Suprapubic skin (tissue), 4 donors: ENCODE data around the gene NFATC2. TPM values are rescaled to one million over a fixed set of nuclear protein-coding genes. Genes with fewer than 3 reads are reported as not detected.

Experiments used
- DNase-seq, 2 donors: peaks; one replicate each; pipeline ENCODE4 v3.0.0-alpha.2; 2019; ENCODE audit warnings: low spot score in 2 of 2
- H3K27ac ChIP-seq: fragments of 200-600 bp; sonication (generic); one replicate; pipeline ENCODE4 v1.5.1; 2019
- H3K27me3 ChIP-seq: fragments of 200-600 bp; sonication (generic); one replicate; pipeline ENCODE4 v1.5.1; 2019
- H3K36me3 ChIP-seq: fragments of 200-600 bp; sonication (generic); one replicate; pipeline ENCODE4 v1.5.1; 2019
- H3K4me1 ChIP-seq: fragments of 200-600 bp; sonication (generic); one replicate; pipeline ENCODE4 v1.5.1; 2019
- H3K4me3 ChIP-seq: fragments of 200-600 bp; sonication (generic); one replicate; pipeline ENCODE4 v1.5.1; 2019; ENCODE audit warnings: mild to moderate bottlenecking
- H3K9me3 ChIP-seq: fragments of 200-600 bp; sonication (generic); one replicate; pipeline ENCODE4 v1.5.1; 2019
- CTCF ChIP-seq, 2 donors: fragments of 200-600 bp in 1 of 2; fragments of 450-650 bp in 1 of 2; sonication (generic) in 1 of 2; IDR thresholded peaks; one replicate each; pipeline ENCODE4 v1.5.1; 2016 to 2019; ENCODE audit warnings: antibody characterized with exemption in 2 of 2, mild to moderate bottlenecking in 1 of 2, moderate library complexity in 1 of 2
- EP300 ChIP-seq: sonication (generic); formaldehyde crosslinking; IDR thresholded peaks from one replicate; pipeline ENCODE4 v1.6.1; 2017; ENCODE audit warnings: antibody characterized with exemption
- POLR2A ChIP-seq, 2 donors: fragments of 450-650 bp; IDR thresholded peaks; one replicate each; pipeline ENCODE4 v1.6.1; 2017; ENCODE audit warnings: antibody characterized with exemption in 2 of 2, mild to moderate bottlenecking in 2 of 2, moderate library complexity in 2 of 2
- POLR2AphosphoS5 ChIP-seq, 3 donors: sonication (generic); formaldehyde crosslinking; IDR thresholded peaks; one replicate each; pipeline ENCODE4 v1.6.1; 2017; ENCODE audit warnings: antibody characterized with exemption in 3 of 3
- WGBS: methylation state at CpG from one replicate; pipeline ENCODE4 v1.1.5; 2018; 5-methylcytosine and 5-hydroxymethylcytosine counted together
- total RNA-seq, 4 donors: library from RNA; depleted of rRNA; stranded (reverse); fragments of >200 nt; gene quantifications; one replicate each; pipeline ENCODE4 v1.1.0, GENCODE V29; 2016

NFATC2 gene
- total RNA-seq, 4 donors from 2014 or later: 5.4 to 15.7 (median 8.4) TPM

DNA sequence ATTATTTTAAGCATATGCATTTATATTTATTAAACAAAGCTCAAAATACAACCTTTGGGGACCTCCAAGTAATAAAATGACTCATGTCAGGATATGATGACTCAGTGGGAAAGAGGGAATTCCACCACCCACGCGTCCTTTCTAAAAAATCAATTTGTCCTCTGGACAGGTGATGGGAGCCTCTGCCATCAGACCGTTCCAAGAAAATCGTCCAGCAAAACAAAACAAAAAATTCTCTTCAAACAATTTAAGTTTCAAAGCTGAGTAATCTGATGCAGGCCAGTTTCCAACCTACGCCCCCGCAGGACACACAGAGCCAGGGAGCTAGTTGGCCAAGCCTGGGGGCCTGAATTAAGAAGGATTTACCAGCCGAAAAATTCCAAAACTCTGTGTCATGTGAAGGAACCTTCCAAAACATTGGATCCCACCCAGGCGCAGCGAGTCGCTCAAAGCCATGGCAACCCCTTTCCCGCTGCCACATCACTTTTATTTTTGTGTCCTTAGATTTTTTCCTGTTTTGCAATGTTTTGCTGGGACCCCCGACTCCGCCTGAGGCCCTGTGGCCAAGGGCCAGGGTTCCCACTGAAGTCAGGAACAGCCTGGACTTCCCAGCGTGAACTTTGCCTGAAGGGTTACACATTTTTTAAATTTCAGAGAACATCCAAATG lies 95.3 kb downstream of the NFATC2 start:
- TF ChIP-seq POLR2AphosphoS5 (IDR thresholded peaks at IDR 0.05) (peak in 1 of 3 donors; percentile 22), POLR2A (IDR thresholded peaks at IDR 0.05) (no peak), EP300 (no peak)
- H3K27ac ChIP-seq: peak overlapping the region; percentile 42
- DNase-seq: peak; percentile 84 to 85
- H3K27me3 ChIP-seq: no peaks in the 10 kb centered on the region
- peaks cover 42% of the 10 kb centered on the region for H3K4me1 ChIP-seq
- 21% methylated on average over 14 of the region's 14 CpGs for WGBS
- peaks cover 7% of the 10 kb centered on the region for H3K36me3 ChIP-seq
- H3K9me3 ChIP-seq: no peaks in the 10 kb centered on the region
- no peak overlapping the region for H3K4me3 ChIP-seq

- Histone ChIP-seq H3K4me1 (peaks cover 42% of the 10 kb centered on the region), H3K27me3 (no peaks in the 10 kb centered on the region), H3K36me3 (peaks cover 2% of the 10 kb centered on the region), H3K4me3 (no peak overlapping the region), H3K9me3 (no peaks in the 10 kb centered on the region), H3K27ac (peak overlapping the region; percentile 42)
- DNase-seq: no peak
- WGBS: 35% methylated on average over 10 of the region's 10 CpGs
- TF ChIP-seq EP300 (no peak), POLR2AphosphoS5 (IDR thresholded peaks at IDR 0.05) (no peak), POLR2A (IDR thresholded peaks at IDR 0.05) (no peak), CTCF (IDR thresholded peaks at IDR 0.05) (no peak)
Measured at GRCh38 chr20:51446656-51447055, 95.9 kb downstream of the NFATC2 start.

DNA sequence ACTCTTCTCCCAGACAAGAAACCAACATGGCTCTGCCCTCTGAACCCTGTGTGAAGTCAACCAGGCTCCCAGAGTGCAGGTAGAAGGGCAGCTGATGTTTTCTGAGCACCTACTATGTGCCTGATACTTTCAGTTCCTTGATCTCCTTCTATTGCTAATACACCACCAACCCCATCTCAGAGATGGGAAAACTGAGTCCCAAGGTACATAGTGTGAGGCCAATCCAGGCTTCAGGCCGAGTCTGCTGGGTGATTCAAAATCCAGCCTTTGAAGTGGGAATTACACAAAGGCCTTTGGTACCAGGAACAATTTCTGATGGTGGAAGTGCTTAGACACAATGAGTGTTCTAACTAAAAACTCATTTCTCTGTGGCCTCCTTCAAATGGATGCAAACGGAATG lies 96.3 kb downstream of the NFATC2 start:
- Histone ChIP-seq H3K36me3 (peaks cover under 1% of the 10 kb centered on the region), H3K4me3 (no peak overlapping the region), H3K27ac (peak overlapping the region; percentile 42), H3K4me1 (peaks cover 42% of the 10 kb centered on the region), H3K27me3 (no peaks in the 10 kb centered on the region), H3K9me3 (no peaks in the 10 kb centered on the region)
- DNase-seq: no peak
- 69% methylated on average over 2 of the region's 2 CpGs for WGBS
- TF ChIP-seq POLR2A (IDR thresholded peaks at IDR 0.05) (no peak), EP300 (no peak), POLR2AphosphoS5 (IDR thresholded peaks at IDR 0.05) (no peak), CTCF (IDR thresholded peaks at IDR 0.05) (no peak)

- 89% methylated on average over 8 of the region's 8 CpGs for WGBS
- TF ChIP-seq EP300 (no peak), POLR2A (IDR thresholded peaks at IDR 0.05) (no peak), CTCF (IDR thresholded peaks at IDR 0.05) (no peak), POLR2AphosphoS5 (IDR thresholded peaks at IDR 0.05) (no peak)
- H3K27ac ChIP-seq: no peak overlapping the region
- no peaks in the 10 kb centered on the region for H3K27me3 ChIP-seq
- no peak overlapping the region for H3K4me3 ChIP-seq
- H3K9me3 ChIP-seq: no peaks in the 10 kb centered on the region
- DNase-seq: no peak
- no peaks in the 10 kb centered on the region for H3K36me3 ChIP-seq
- peaks cover 42% of the 10 kb centered on the region for H3K4me1 ChIP-seq
Measured at GRCh38 chr20:51445591-51445990, 96.9 kb downstream of the NFATC2 start.

DNA sequence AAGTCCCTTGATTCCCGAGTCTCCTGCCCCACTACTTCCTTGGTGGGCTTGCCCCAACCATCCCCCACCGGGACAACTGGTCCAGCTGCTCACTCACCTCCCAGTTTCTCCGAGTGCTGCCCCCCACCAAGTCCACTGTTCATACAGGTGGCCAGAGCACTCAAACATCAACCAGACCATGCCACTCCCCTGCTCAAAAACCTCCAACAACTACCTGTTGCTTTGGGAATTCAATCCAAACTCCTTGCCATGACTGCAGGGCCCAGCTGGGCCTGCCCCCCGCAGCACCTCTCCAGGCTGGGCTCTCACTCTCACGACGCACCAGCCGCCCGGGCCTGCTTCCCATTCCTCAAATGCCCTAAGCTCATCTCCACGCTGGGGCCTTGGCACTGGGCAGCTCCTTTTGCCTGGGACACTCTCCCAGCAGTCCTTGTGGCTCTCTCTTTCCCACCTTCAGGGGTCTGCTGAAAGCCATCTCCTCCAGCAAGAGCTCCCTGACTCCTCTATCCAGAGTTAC lies 97.5 kb downstream of the NFATC2 start:
- Histone ChIP-seq H3K4me3 (no peak overlapping the region), H3K4me1 (peaks cover 42% of the 10 kb centered on the region), H3K27me3 (no peaks in the 10 kb centered on the region), H3K9me3 (no peaks in the 10 kb centered on the region), H3K36me3 (no peaks in the 10 kb centered on the region), H3K27ac (no peak overlapping the region)
- no peak for DNase-seq
- 82% methylated on average over 9 of the region's 9 CpGs for WGBS
- TF ChIP-seq POLR2A (IDR thresholded peaks at IDR 0.05): no peak
- no peak for TF ChIP-seq CTCF (IDR thresholded peaks at IDR 0.05)
- TF ChIP-seq POLR2AphosphoS5 (IDR thresholded peaks at IDR 0.05): no peak
- no peak for TF ChIP-seq EP300
